ENCODE measurements around the gene OLFML2A.

- no peak for TF ChIP-seq ZFP36 (IDR thresholded peaks at IDR 0.05; ENCODE audit: borderline replicate concordance, partially characterized antibody)
- no peak for TF ChIP-seq JUN (IDR thresholded peaks at IDR 0.05)
- no peak for TF ChIP-seq GATA3 (IDR thresholded peaks at IDR 0.05; ENCODE audit: borderline replicate concordance)
- no peak for TF ChIP-seq CTCF (IDR thresholded peaks at IDR 0.05)
- TF ChIP-seq CEBPB (IDR thresholded peaks at IDR 0.05) = no peak
- TF ChIP-seq NPAS2 (CRISPR knock-in tag; IDR thresholded peaks at IDR 0.05; ENCODE audit: borderline replicate concordance) = no peak
- no peak for TF ChIP-seq POLR2A (IDR thresholded peaks at IDR 0.05; ENCODE audit: low read length)
- TF ChIP-seq PHF8 (IDR thresholded peaks at IDR 0.05; ENCODE audit: borderline replicate concordance, low read depth) = no peak
Measured at GRCh38 chr9:124790801-124791505, 14.0 kb downstream of the OLFML2A start.

Measured in A549 (cell line).